ENCODE results near the gene HRG. TPM values are rescaled to one million over a fixed set of nuclear protein-coding genes. Genes with fewer than 3 reads are reported as not detected.

HRG gene
- total and polyA plus RNA-seq, 2 experiments from 2014 or later = not detected

- no peak for TF ChIP-seq JUNB (IDR thresholded peaks at IDR 0.05; ENCODE audit: unreplicated experiment)
- TF ChIP-seq, protein P1, sequence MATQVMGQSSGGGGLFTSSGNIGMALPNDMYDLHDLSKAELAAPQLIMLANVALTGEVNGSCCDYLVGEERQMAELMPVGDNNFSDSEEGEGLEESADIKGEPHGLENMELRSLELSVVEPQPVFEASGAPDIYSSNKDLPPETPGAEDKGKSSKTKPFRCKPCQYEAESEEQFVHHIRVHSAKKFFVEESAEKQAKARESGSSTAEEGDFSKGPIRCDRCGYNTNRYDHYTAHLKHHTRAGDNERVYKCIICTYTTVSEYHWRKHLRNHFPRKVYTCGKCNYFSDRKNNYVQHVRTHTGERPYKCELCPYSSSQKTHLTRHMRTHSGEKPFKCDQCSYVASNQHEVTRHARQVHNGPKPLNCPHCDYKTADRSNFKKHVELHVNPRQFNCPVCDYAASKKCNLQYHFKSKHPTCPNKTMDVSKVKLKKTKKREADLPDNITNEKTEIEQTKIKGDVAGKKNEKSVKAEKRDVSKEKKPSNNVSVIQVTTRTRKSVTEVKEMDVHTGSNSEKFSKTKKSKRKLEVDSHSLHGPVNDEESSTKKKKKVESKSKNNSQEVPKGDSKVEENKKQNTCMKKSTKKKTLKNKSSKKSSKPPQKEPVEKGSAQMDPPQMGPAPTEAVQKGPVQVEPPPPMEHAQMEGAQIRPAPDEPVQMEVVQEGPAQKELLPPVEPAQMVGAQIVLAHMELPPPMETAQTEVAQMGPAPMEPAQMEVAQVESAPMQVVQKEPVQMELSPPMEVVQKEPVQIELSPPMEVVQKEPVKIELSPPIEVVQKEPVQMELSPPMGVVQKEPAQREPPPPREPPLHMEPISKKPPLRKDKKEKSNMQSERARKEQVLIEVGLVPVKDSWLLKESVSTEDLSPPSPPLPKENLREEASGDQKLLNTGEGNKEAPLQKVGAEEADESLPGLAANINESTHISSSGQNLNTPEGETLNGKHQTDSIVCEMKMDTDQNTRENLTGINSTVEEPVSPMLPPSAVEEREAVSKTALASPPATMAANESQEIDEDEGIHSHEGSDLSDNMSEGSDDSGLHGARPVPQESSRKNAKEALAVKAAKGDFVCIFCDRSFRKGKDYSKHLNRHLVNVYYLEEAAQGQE (IDR thresholded peaks at IDR 0.05; ENCODE audit: unreplicated experiment) = no peak
Observed at GRCh38 chr3:186618318-186618938, 47.4 kb upstream of the HRG start (continued).

GRCh38 chr3:186619787-186620212 lies 46.0 kb upstream of the HRG start:
- peaks cover 11% of the 10 kb centered on the region for H3K4me1 ChIP-seq (ENCODE audit: insufficient read depth)
- Mint-ChIP-seq H3K36me3 (ENCODE audit: low read depth) (no peaks in the 10 kb centered on the region), H3K27me3 (ENCODE audit: insufficient read depth, low read depth, poor library complexity) (peaks cover 14% of the 10 kb centered on the region), H3K4me3 (no peak overlapping the region), H3K27ac (no peak overlapping the region), H3K4me1 (peaks cover 8% of the 10 kb centered on the region), H3K9me3 (peaks cover 3% of the 10 kb centered on the region; the same call in 1 of the 3 replicates)
- ATAC-seq (no peak), DNase-seq (ENCODE audit: low spot score) (no peak)
- H3K79me2 ChIP-seq (replicated peaks; ENCODE audit: insufficient read depth) = no peaks in the 10 kb centered on the region
- H3K4me3 ChIP-seq = no peak overlapping the region
- no peaks in the 10 kb centered on the region for H3F3A ChIP-seq (replicated peaks; ENCODE audit: low read depth)
- TF ChIP-seq NANOG (IDR thresholded peaks at IDR 0.05; ENCODE audit: borderline replicate concordance) (no peak), STAT1 (IDR thresholded peaks at IDR 0.05; ENCODE audit: unreplicated experiment) (no peak), CREB1 (CRISPR knock-in tag; IDR thresholded peaks at IDR 0.05; ENCODE audit: low read depth) (no peak), JUNB (IDR thresholded peaks at IDR 0.05; ENCODE audit: unreplicated experiment) (no peak), ZNF114 (CRISPR knock-in tag; IDR thresholded peaks at IDR 0.05) (no peak)
- TF ChIP-seq, protein P2, sequence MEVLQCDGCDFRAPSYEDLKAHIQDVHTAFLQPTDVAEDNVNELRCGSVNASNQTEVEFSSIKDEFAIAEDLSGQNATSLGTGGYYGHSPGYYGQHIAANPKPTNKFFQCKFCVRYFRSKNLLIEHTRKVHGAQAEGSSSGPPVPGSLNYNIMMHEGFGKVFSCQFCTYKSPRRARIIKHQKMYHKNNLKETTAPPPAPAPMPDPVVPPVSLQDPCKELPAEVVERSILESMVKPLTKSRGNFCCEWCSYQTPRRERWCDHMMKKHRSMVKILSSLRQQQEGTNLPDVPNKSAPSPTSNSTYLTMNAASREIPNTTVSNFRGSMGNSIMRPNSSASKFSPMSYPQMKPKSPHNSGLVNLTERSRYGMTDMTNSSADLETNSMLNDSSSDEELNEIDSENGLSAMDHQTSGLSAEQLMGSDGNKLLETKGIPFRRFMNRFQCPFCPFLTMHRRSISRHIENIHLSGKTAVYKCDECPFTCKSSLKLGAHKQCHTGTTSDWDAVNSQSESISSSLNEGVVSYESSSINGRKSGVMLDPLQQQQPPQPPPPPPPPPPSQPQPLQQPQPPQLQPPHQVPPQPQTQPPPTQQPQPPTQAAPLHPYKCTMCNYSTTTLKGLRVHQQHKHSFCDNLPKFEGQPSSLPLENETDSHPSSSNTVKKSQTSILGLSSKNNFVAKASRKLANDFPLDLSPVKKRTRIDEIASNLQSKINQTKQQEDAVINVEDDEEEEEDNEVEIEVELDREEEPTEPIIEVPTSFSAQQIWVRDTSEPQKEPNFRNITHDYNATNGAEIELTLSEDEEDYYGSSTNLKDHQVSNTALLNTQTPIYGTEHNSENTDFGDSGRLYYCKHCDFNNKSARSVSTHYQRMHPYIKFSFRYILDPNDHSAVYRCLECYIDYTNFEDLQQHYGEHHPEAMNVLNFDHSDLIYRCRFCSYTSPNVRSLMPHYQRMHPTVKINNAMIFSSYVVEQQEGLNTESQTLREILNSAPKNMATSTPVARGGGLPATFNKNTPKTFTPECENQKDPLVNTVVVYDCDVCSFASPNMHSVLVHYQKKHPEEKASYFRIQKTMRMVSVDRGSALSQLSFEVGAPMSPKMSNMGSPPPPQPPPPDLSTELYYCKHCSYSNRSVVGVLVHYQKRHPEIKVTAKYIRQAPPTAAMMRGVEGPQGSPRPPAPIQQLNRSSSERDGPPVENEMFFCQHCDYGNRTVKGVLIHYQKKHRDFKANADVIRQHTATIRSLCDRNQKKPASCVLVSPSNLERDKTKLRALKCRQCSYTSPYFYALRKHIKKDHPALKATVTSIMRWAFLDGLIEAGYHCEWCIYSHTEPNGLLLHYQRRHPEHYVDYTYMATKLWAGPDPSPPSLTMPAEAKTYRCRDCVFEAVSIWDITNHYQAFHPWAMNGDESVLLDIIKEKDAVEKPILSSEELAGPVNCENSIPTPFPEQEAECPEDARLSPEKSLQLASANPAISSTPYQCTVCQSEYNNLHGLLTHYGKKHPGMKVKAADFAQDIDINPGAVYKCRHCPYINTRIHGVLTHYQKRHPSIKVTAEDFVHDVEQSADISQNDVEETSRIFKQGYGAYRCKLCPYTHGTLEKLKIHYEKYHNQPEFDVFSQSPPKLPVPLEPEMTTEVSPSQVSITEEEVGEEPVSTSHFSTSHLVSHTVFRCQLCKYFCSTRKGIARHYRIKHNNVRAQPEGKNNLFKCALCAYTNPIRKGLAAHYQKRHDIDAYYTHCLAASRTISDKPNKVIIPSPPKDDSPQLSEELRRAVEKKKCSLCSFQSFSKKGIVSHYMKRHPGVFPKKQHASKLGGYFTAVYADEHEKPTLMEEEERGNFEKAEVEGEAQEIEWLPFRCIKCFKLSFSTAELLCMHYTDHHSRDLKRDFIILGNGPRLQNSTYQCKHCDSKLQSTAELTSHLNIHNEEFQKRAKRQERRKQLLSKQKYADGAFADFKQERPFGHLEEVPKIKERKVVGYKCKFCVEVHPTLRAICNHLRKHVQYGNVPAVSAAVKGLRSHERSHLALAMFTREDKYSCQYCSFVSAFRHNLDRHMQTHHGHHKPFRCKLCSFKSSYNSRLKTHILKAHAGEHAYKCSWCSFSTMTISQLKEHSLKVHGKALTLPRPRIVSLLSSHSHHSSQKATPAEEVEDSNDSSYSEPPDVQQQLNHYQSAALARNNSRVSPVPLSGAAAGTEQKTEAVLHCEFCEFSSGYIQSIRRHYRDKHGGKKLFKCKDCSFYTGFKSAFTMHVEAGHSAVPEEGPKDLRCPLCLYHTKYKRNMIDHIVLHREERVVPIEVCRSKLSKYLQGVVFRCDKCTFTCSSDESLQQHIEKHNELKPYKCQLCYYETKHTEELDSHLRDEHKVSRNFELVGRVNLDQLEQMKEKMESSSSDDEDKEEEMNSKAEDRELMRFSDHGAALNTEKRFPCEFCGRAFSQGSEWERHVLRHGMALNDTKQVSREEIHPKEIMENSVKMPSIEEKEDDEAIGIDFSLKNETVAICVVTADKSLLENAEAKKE (CRISPR knock-in tag; IDR thresholded peaks at IDR 0.05) = no peak
- TF ChIP-seq, protein P1 (IDR thresholded peaks at IDR 0.05; ENCODE audit: unreplicated experiment) = no peak
- TF ChIP-seq, protein P3, sequence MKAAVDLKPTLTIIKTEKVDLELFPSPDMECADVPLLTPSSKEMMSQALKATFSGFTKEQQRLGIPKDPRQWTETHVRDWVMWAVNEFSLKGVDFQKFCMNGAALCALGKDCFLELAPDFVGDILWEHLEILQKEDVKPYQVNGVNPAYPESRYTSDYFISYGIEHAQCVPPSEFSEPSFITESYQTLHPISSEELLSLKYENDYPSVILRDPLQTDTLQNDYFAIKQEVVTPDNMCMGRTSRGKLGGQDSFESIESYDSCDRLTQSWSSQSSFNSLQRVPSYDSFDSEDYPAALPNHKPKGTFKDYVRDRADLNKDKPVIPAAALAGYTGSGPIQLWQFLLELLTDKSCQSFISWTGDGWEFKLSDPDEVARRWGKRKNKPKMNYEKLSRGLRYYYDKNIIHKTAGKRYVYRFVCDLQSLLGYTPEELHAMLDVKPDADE (IDR thresholded peaks at IDR 0.05) = no peak
- H3K27ac ChIP-seq (ENCODE audit: low read depth) = no peak overlapping the region
- peaks cover 6% of the 10 kb centered on the region; the same call in 1 of the 2 replicates for H3K27me3 ChIP-seq (ENCODE audit: insufficient read depth)
- H3K9me2 ChIP-seq (ENCODE audit: insufficient read depth) = 0 out of 2 replicates have a peak, but pooled peaks cover 7% of the 10 kb centered on the region
- no peaks in the 10 kb centered on the region for H3K36me3 ChIP-seq (ENCODE audit: insufficient read depth)
- H4K20me1 ChIP-seq (replicated peaks; ENCODE audit: insufficient read depth) = no peaks in the 10 kb centered on the region
- H3K4me2 ChIP-seq = no peak overlapping the region
- H2AFZ ChIP-seq = no peak overlapping the region

Data from GM23338 (cell line).